GM21526 (cell line): ENCODE results near the gene ANKLE1.

ENCODE experiments used
- ATAC-seq: cut with Tn5 transposase; IDR thresholded peaks from one replicate; pipeline ENCODE4 v1.9.1; 2021; ENCODE audit warnings: moderate library complexity; ENCODE audit not compliant: unreplicated experiment, low FRiP score

The ANKLE1 gene

DNA sequence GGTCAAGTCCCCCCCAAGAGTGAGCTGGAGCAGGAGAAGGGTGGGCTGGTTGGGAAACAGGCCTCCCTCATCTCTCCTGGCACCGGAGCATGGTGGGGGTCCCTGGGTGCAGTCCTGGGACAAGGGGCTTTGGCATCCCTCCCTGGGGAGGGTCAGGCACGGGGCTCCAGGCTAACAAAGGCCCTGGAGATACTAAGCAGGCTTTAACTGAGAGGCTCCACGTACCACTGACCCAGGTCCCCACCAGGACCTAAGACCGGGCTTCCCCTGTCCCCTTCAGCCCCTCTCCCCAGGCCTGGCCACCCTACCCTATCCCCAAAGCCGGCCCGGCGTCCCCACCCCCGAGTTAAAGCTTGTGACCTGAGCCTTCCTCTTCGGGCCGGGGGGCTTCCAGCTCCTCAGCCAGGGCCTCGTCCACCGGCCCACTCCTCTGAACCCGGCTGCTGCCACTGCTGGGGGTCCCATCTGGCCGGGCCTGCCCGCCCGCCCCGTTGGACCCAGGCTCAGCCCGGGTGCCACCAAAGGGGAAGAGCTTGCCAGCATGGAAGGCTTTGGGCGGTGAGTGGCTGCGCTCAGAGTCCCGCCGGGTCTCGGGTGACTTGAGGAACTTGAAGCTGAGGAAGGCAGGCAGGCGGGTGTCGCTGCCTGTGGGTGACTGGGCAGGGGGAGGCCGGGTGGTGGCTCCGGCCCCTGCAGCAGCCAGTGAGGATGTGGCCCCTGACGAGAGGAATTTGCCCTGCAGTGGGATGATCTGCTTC is 42.8 kb downstream of the ANKLE1 start:
- no peak for ATAC-seq

DNA sequence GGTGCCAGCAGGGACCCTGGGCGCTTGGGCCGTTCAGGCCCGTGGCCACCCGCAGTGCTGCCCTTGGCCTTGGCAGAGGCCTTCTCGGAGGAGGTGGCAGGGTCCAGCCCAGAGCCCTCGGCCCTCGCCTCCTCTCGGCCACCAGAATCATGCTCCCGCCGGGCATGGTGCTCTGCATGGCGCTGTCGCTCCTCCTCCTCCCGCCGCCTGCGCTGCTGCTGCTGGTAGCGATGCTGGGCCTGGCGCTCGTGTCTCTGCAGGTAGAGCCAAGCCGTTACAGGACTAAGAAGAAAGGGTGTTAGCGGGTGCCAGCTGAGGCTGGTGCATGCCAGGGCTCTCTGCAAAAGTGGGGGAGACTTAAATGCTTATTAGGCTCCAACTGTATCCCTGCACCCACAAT is 43.4 kb downstream of the ANKLE1 start:
- ATAC-seq, result no peak

GRCh38 chr19:17325881-17326594 is 44.3 kb downstream of the ANKLE1 start:
- no peak for ATAC-seq

DNA sequence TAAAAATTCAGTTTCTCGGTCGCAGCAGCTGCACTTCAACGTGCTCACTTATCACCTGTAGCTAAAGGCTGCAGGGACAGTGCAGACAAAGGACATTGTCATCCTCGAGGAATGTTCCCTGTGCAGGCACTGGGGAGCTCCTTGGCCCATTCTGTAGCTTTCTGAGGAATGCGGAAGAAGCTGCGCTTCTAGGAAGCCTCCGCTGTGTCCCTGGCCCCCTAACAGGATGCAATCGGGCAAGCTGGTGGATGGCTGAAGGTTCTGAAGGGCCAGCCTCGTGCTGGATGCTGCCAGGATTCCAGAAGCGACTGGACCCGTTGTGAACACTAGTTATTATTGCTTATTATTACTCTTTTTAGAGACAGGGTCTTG is 44.9 kb downstream of the ANKLE1 start:
- ATAC-seq, result no peak

- no peak for ATAC-seq
These were observed 45.5 kb downstream of the ANKLE1 start for GRCh38 chr19:17327068-17327653.

GRCh38 chr19:17327654-17328516 is 46.2 kb downstream of the ANKLE1 start:
- no peak for ATAC-seq

GRCh38 chr19:17328517-17329365 is 47.0 kb downstream of the ANKLE1 start:
- ATAC-seq, result no peak

- ATAC-seq, result no peak
These were observed 47.9 kb downstream of the ANKLE1 start for GRCh38 chr19:17329366-17330261.

DNA sequence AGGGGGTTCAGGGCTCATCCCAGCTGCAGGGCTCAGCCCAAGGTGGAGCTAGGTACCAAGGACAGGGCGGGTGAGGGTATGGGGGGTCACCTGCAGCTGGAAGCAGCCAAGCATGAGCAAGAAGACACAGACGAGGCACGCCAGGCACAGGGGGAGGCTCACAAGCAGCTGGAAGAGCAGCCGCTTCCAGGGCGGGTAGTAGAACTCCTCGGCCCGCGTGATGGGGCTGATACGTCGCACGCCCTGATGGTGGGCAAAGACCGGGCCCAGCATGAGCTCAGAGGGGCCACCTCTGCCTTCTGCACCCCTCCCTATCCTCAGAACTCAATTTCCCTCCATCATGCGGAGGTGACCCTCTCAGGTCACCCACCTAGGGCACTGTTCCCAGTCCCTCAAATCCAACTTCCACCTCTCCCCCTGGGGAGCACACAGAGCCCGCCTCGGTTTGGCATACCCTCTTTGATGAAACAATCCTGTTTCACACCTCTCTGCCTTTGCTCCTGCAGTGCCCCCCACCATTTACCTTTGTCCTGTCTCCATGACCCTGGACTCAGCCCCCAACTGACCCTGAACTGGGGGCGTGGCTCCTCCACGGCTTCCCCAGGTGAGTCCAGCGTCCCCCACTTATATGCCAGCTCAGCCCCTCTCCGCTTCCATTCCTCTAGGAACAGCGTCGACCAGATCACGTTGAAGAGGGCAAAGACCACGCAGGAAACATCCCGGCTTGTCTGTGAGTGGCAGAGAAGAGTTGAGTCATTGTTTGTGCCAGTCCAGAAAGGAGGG is 48.8 kb downstream of the ANKLE1 start:
- no peak for ATAC-seq

- ATAC-seq, result no peak
These were observed 49.4 kb downstream of the ANKLE1 start for GRCh38 chr19:17331045-17331558.

DNA sequence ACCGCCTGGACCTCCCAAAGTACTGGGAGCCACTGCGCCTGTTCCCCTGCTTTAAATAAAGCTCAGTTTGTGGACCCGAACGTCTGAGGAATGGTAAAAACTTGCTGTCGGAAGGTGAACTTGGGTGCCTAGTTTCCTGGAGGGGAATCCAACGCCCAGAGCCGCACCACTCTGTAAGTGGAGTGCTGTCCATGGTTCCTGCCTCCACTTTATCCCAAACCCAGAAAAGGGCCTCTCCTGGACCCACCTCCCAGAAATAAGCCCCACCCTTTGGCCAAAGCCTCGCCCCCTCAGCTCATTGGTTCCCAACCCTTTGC is 50.6 kb downstream of the ANKLE1 start:
- ATAC-seq, result no peak

GRCh38 chr19:17332677-17333581 is 51.2 kb downstream of the ANKLE1 start:
- ATAC-seq, result no peak

GRCh38 chr19:17333611-17334413 is 52.1 kb downstream of the ANKLE1 start:
- peak; percentile 11 for ATAC-seq

- ATAC-seq, result peak; percentile 49
These were observed 53.0 kb downstream of the ANKLE1 start, which contains the start of gene ANO8 for GRCh38 chr19:17334414-17335409. Gene ANO8 (minus strand): TSS chr19:17334855. CDS start chr19:17334670, 185 bp downstream.

DNA sequence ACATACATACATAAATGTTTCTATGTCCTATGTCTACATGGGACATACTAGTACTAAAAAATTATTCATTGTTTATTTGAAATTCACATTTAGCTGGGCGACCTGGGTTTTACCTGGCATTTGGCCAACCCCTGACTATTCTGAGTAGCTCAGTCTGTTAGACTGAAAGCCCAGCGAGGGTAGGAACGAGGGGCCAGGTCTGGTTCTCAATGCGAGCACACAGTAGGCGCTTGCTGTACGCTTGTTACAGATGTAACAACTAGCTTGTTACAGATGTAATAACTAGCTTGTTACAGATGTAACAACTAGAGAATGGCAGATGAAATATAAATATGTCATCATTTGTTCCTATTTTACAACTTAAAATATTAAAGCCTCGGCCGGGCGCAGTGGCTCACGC is 53.9 kb downstream of the ANKLE1 start:
- ATAC-seq, result no peak
